Measurements from ENCODE around the gene CAMK1D.

Gene CAMK1D

DNA sequence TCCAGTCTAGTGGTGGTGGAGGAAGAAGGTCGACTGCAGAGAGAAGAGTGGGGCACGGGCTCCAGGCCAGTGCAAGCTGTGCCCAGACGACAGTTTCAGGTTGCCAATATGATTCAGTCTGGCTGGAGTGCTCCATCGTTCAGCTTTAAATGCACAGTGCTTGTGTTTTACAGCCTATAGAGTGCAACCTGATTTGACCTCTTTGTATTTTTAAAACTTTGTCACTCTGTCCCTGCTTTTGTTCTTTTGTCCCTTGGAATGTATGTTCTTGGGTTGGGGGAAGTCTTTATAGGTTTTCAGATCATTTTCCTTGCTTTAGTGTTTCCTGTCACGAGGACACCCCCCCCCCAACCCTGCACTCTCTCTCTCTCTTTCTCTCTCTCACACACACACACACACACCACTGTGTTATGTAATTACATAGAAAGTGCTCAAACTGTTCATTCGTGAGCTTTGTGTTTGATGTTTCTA, 198.0 kb downstream of the CAMK1D start:
- in situ Hi-C loops (cut with HindIII; ENCODE audit: low pct_ligation_motif_present, low pct_unique_long_range_greater_than_20kb, low sequenced_read_pairs), result no loop called here
- no peak for DNase-seq

GRCh38 chr10:12549297-12549696, 199.9 kb downstream of the CAMK1D start:
- DNase-seq, result no peak

GRCh38 chr10:12550994-12551393, 201.6 kb downstream of the CAMK1D start:
- in situ Hi-C loops (cut with HindIII; ENCODE audit: low pct_ligation_motif_present, low pct_unique_long_range_greater_than_20kb, low sequenced_read_pairs), result no loop called here
- no peak for DNase-seq

More at GRCh38 chr10:12549297-12549696, 199.9 kb downstream of the CAMK1D start:
- in situ Hi-C loops (cut with HindIII; ENCODE audit: low pct_ligation_motif_present, low pct_unique_long_range_greater_than_20kb, low sequenced_read_pairs), result no loop called here

DNA sequence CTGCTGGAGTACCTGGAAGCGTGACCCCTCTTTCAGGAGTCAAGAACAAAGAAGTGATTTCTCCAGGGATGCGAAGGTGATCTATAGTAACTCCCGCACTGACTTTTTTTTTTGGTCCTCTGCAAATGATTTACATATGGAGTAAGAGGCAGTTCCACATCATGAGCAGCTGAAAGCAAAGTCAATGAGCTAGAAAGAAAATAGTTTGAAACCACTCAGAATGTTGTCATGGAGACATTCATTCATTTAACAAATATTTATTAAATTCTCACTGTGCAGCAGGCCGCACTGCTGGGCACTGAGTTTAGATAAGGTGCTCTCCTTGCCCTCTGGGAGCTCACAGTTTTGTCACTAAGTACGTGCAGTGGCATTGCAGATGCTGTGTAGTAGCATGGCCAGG, 206.7 kb downstream of the CAMK1D start:
- DNase-seq, result peak; percentile 86
- in situ Hi-C loops (cut with HindIII; ENCODE audit: low pct_ligation_motif_present, low pct_unique_long_range_greater_than_20kb, low sequenced_read_pairs), result no loop called here

GRCh38 chr10:12559578-12560178, 210.3 kb downstream of the CAMK1D start:
- in situ Hi-C loops (cut with HindIII; ENCODE audit: low pct_ligation_motif_present, low pct_unique_long_range_greater_than_20kb, low sequenced_read_pairs), result no loop called here
- no peak for DNase-seq

DNA sequence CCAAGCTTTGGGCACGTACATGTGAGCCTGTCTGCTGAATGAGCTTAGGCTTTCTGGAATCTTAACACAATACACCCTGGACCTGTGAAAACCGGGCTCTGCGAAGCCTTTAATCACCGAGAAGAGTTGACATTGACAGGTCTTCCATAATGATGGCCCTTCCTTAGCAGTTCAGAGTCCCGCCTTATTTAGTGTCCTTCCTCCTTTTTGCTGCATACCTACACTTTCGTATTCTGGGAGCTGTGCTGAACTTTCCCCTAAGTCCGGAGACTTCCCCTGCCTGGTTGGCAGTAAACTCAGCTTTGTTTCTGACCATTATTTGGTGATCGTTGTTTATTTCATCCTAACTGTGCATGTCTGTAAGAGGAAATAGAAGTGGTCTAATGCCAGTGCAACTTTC, 212.0 kb downstream of the CAMK1D start:
- in situ Hi-C loops (cut with HindIII; ENCODE audit: low pct_ligation_motif_present, low pct_unique_long_range_greater_than_20kb, low sequenced_read_pairs), result no loop called here
- DNase-seq, result no peak

GRCh38 chr10:12561720-12562119, 212.4 kb downstream of the CAMK1D start:
- no peak for DNase-seq
- in situ Hi-C loops (cut with HindIII; ENCODE audit: low pct_ligation_motif_present, low pct_unique_long_range_greater_than_20kb, low sequenced_read_pairs), result no loop called here

DNA sequence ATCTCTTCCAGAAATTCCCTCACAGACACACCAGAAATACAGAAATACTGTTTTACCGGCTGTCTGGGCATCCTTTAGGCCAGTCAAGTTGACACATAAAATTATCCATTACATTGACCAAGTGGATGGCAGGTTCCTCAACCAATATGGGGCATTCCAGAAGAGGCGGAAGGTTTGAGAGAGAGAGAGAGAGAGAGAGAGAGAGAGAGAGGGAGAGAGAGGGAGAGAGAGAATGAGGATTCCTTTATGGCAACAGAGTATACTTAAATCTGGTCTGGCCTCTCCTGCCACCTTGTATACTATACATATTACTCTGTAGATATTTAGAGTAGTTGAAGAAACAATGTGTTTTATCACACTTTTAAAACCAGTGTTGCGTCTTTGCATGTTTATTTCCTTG, 214.1 kb downstream of the CAMK1D start:
- in situ Hi-C loops (cut with HindIII; ENCODE audit: low pct_ligation_motif_present, low pct_unique_long_range_greater_than_20kb, low sequenced_read_pairs), result no loop called here
- no peak for DNase-seq

- in situ Hi-C loops (cut with HindIII; ENCODE audit: low pct_ligation_motif_present, low pct_unique_long_range_greater_than_20kb, low sequenced_read_pairs), result no loop called here
- DNase-seq, result no peak
Measured at GRCh38 chr10:12564173-12564572, 214.8 kb downstream of the CAMK1D start.

- in situ Hi-C loops (cut with HindIII; ENCODE audit: low pct_ligation_motif_present, low pct_unique_long_range_greater_than_20kb, low sequenced_read_pairs), result no loop called here
- no peak for DNase-seq
Measured at GRCh38 chr10:12566161-12567115, 217.1 kb downstream of the CAMK1D start.

GRCh38 chr10:12568391-12569009, 219.2 kb downstream of the CAMK1D start:
- in situ Hi-C loops (cut with HindIII; ENCODE audit: low pct_ligation_motif_present, low pct_unique_long_range_greater_than_20kb, low sequenced_read_pairs), result no loop called here
- DNase-seq, result no peak

GRCh38 chr10:12572281-12572680, 222.9 kb downstream of the CAMK1D start:
- no peak for DNase-seq
- in situ Hi-C loops (cut with HindIII; ENCODE audit: low pct_ligation_motif_present, low pct_unique_long_range_greater_than_20kb, low sequenced_read_pairs), result no loop called here

- in situ Hi-C loops (cut with HindIII; ENCODE audit: low pct_ligation_motif_present, low pct_unique_long_range_greater_than_20kb, low sequenced_read_pairs), result no loop called here
- DNase-seq, result no peak
Measured at GRCh38 chr10:12577610-12578009, 228.3 kb downstream of the CAMK1D start.

- in situ Hi-C loops (cut with HindIII; ENCODE audit: low pct_ligation_motif_present, low pct_unique_long_range_greater_than_20kb, low sequenced_read_pairs), result no loop called here
- DNase-seq, result peak; percentile 64
Measured at GRCh38 chr10:12579954-12580858, 230.9 kb downstream of the CAMK1D start.

GRCh38 chr10:12583891-12584595, 234.7 kb downstream of the CAMK1D start:
- in situ Hi-C loops (cut with HindIII; ENCODE audit: low pct_ligation_motif_present, low pct_unique_long_range_greater_than_20kb, low sequenced_read_pairs), result no loop called here

DNA sequence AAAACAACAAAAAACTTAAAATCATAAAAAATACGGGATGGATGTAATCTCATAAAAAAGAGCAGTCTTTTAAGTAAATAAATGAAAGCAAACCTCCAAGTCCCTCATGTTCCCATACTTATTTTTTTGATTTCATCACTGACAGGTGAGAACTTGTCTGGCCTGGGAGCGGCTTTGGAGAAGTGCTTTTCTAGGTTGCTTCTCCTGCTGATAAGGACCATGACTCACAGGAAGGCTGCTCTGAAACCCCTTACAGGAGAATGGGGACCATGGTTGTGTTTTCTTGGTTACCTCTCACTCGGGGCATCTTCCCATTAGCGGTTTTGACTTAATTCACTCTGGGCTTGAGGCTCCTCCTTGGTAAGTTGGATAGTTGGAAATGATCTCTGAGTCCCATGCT, 237.4 kb downstream of the CAMK1D start:
- no peak for DNase-seq
- in situ Hi-C loops (cut with HindIII; ENCODE audit: low pct_ligation_motif_present, low pct_unique_long_range_greater_than_20kb, low sequenced_read_pairs), result no loop called here

More at GRCh38 chr10:12583891-12584595, 234.7 kb downstream of the CAMK1D start:
- DNase-seq, result no peak

GRCh38 chr10:12587451-12587888, 238.1 kb downstream of the CAMK1D start:
- no peak for DNase-seq
- in situ Hi-C loops (cut with HindIII; ENCODE audit: low pct_ligation_motif_present, low pct_unique_long_range_greater_than_20kb, low sequenced_read_pairs), result no loop called here
